NB4 (cell line): ENCODE measurements around the gene CDK15.

Source experiments
- DNase-seq: peaks from one replicate; pipeline ENCODE4 v3.0.0; 2010; ENCODE audit warnings: low read depth
- H3K4me3 ChIP-seq: one replicate; pipeline ENCODE4 v1.5.1; 2011; ENCODE audit warnings: mild to moderate bottlenecking, low read depth, low read length, moderate library complexity
- MYC ChIP-seq: IDR thresholded peaks from 2 replicates; pipeline ENCODE4 v1.6.1; 2011; ENCODE audit warnings: low read depth, low read length
- POLR2A ChIP-seq: IDR thresholded peaks from 2 replicates; pipeline ENCODE4 v1.6.1; 2011; ENCODE audit warnings: mild to moderate bottlenecking; ENCODE audit not compliant: insufficient read length; ENCODE audit errors: extremely low read depth
- TF ChIP-seq, protein P1 (sequence below): IDR thresholded peaks from one replicate; pipeline ENCODE4 v1.5.1; 2012; ENCODE audit warnings: low read depth, low read length
- TF ChIP-seq, protein P2 (sequence below): IDR thresholded peaks from 2 replicates; pipeline ENCODE4 v1.6.1; 2011; ENCODE audit warnings: low read depth, low read length

The CDK15 gene

GRCh38 chr2:201926067-201926466, 119.7 kb downstream of the CDK15 start:
- H3K4me3 ChIP-seq, result no peak overlapping the region
- DNase-seq, result no peak
- TF ChIP-seq, protein P1, sequence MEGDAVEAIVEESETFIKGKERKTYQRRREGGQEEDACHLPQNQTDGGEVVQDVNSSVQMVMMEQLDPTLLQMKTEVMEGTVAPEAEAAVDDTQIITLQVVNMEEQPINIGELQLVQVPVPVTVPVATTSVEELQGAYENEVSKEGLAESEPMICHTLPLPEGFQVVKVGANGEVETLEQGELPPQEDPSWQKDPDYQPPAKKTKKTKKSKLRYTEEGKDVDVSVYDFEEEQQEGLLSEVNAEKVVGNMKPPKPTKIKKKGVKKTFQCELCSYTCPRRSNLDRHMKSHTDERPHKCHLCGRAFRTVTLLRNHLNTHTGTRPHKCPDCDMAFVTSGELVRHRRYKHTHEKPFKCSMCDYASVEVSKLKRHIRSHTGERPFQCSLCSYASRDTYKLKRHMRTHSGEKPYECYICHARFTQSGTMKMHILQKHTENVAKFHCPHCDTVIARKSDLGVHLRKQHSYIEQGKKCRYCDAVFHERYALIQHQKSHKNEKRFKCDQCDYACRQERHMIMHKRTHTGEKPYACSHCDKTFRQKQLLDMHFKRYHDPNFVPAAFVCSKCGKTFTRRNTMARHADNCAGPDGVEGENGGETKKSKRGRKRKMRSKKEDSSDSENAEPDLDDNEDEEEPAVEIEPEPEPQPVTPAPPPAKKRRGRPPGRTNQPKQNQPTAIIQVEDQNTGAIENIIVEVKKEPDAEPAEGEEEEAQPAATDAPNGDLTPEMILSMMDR, result no peak
- TF ChIP-seq MYC, result no peak
- TF ChIP-seq POLR2A, result no peak
- TF ChIP-seq, protein P2, sequence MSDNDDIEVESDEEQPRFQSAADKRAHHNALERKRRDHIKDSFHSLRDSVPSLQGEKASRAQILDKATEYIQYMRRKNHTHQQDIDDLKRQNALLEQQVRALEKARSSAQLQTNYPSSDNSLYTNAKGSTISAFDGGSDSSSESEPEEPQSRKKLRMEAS, result no peak

- TF ChIP-seq, protein P2, result no peak
- TF ChIP-seq POLR2A, result no peak
- TF ChIP-seq, protein P1, result no peak
- TF ChIP-seq MYC, result no peak
Observed at GRCh38 chr2:201928363-201928762, 122.0 kb downstream of the CDK15 start.

DNA sequence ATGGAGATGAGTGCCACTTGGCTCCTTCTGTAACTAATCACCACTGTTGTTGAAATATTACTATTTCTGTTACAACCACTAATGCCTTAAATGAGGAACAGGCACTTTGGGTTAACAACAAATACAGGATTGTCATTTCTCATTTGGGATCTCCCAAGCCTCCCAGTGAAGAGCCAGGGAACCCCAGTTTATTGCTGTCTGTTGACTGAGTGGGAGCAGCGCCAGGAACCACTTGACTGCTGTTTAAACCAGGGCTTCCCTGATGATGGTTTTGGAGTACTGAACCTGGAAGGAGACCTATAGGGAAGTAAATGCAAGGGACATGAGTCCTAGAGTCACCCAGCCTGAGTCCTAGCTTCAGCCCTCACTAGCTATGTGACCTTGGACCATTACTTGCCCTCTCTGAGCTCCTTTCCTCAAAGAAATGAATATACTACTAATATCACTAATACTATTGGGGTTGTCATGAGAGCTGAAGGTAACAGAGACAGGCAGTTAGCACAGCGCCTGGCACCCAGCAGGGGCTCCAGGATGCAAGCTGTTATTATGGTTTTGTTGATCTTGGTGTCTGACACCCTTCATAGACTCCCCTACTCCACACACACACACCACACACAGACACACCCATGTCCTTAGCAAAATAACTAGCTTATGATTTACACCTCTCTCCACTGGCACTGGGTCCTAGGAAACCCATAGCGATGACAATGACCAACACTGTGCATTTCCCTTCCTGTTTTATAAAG, 123.1 kb downstream of the CDK15 start:
- no peak for DNase-seq
- no peak overlapping the region for H3K4me3 ChIP-seq
- TF ChIP-seq POLR2A, result no peak
- no peak for TF ChIP-seq MYC
- TF ChIP-seq, protein P1, result no peak
- TF ChIP-seq, protein P2, result no peak

More at GRCh38 chr2:201928363-201928762, 122.0 kb downstream of the CDK15 start:
- H3K4me3 ChIP-seq, result no peak overlapping the region
- no peak for DNase-seq

GRCh38 chr2:201930043-201930442, 123.7 kb downstream of the CDK15 start:
- H3K4me3 ChIP-seq, result no peak overlapping the region
- TF ChIP-seq POLR2A (no peak), MYC (no peak)
- TF ChIP-seq, protein P2, result no peak
- TF ChIP-seq, protein P1, result no peak
- no peak for DNase-seq

DNA sequence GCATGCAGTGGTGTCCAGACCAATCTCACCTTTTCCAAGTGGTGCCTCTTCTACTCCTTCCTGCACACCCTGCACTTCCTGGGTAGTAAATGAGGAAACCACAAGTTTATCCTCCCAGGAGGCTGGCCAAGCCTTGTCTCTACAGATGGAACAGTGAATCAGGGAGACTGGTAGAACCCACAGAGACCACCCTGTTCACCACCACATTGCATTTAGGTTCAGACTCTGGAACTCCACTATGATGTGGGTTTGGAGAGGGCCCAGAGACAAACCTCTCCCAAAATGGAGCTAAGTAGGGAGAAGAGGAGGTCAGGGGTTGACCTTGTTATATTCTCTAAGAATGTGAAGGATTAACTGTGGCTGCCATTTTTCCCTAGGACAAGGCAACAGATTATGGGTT, 124.5 kb downstream of the CDK15 start:
- TF ChIP-seq MYC (no peak), POLR2A (no peak)
- TF ChIP-seq, protein P2, result no peak
- TF ChIP-seq, protein P1, result no peak
- DNase-seq, result peak; percentile 28

More for the DNA sequence above, 124.5 kb downstream of the CDK15 start:
- no peak overlapping the region for H3K4me3 ChIP-seq
